Measurements from ENCODE around the gene ADAM12.

GRCh38 chr10:126146771-126147170 is 241.5 kb downstream of the ADAM12 start:
- TF ChIP-seq CTCF (IDR thresholded peaks at IDR 0.05) (no peak), POLR2A (IDR thresholded peaks at IDR 0.05) (no peak)
